ENCODE results near the gene PHACTR3.

PHACTR3 gene

GRCh38 chr20:59673998-59674445, 69.7 kb downstream of the PHACTR3 start:
- no peak for DNase-seq

GRCh38 chr20:59676126-59676850, 71.9 kb downstream of the PHACTR3 start:
- no peak for DNase-seq

- no peak for DNase-seq
These were observed 72.5 kb downstream of the PHACTR3 start for GRCh38 chr20:59676851-59677182.

GRCh38 chr20:59677586-59677985, 73.2 kb downstream of the PHACTR3 start:
- DNase-seq = no peak

- DNase-seq = no peak
These were observed 73.9 kb downstream of the PHACTR3 start for GRCh38 chr20:59678288-59678687.

- DNase-seq = no peak
These were observed 74.6 kb downstream of the PHACTR3 start for GRCh38 chr20:59678951-59679350.

GRCh38 chr20:59680148-59680650, 75.9 kb downstream of the PHACTR3 start:
- no peak for DNase-seq

GRCh38 chr20:59680852-59681251, 76.5 kb downstream of the PHACTR3 start:
- DNase-seq = no peak

GRCh38 chr20:59682603-59683002, 78.3 kb downstream of the PHACTR3 start:
- no peak for DNase-seq

GRCh38 chr20:59683181-59683580, 78.8 kb downstream of the PHACTR3 start:
- DNase-seq = no peak

- DNase-seq = no peak
These were observed 80.4 kb downstream of the PHACTR3 start for GRCh38 chr20:59684685-59685242.

- no peak for DNase-seq
These were observed 82.3 kb downstream of the PHACTR3 start for GRCh38 chr20:59686404-59687346.

- no peak for DNase-seq
These were observed 84.0 kb downstream of the PHACTR3 start for GRCh38 chr20:59688356-59688755.

- no peak for DNase-seq
These were observed 84.7 kb downstream of the PHACTR3 start for GRCh38 chr20:59688999-59689398.

GRCh38 chr20:59690101-59690500, 85.8 kb downstream of the PHACTR3 start:
- DNase-seq = no peak

- DNase-seq = no peak
These were observed 86.6 kb downstream of the PHACTR3 start for GRCh38 chr20:59690976-59691375.

GRCh38 chr20:59692139-59692538, 87.8 kb downstream of the PHACTR3 start:
- DNase-seq = no peak

GRCh38 chr20:59693587-59693986, 89.2 kb downstream of the PHACTR3 start:
- no peak for DNase-seq

GRCh38 chr20:59696476-59696875, 92.1 kb downstream of the PHACTR3 start:
- no peak for DNase-seq

- no peak for DNase-seq
These were observed 92.7 kb downstream of the PHACTR3 start for GRCh38 chr20:59697068-59697467.

- DNase-seq = no peak
These were observed 94.3 kb downstream of the PHACTR3 start for GRCh38 chr20:59698598-59698997.

GRCh38 chr20:59701236-59701635, 96.9 kb downstream of the PHACTR3 start:
- DNase-seq = no peak

GRCh38 chr20:59703046-59703445, 98.7 kb downstream of the PHACTR3 start:
- DNase-seq = no peak

All from activated CD8-positive, alpha-beta memory T cell treated with anti-CD3 and anti-CD28 coated beads, Interleukin-2, amount 50 U/mL, for 4 hours (primary cell).